SK-N-SH treated with all-trans-retinoic acid at 6 μM for 48 hours (cell line): ENCODE measurements around the gene TBC1D2B.

Experiments used
- ATAC-seq: fragments of 200-7000 bp; cut with Tn5 transposase; 3 replicates; pipeline ENCODE4 v1.9.1; 2020; ENCODE audit warnings: mild to moderate bottlenecking, moderate library complexity
- ARNTL ChIP-seq: fragments of 450-650 bp; formaldehyde crosslinking; IDR thresholded peaks from 2 replicates; pipeline ENCODE4 v1.5.0; 2020; ENCODE audit warnings: low read depth, mild to moderate bottlenecking, moderate library complexity, borderline replicate concordance
- BACH2 ChIP-seq: fragments of 250-450 bp; sonication (Bioruptor Pico); IDR thresholded peaks from 2 replicates; pipeline ENCODE4 v1.9.0; 2021; ENCODE audit warnings: mild to moderate bottlenecking, borderline replicate concordance
- CSDC2 ChIP-seq: fragments of 250-450 bp; sonication (Bioruptor Pico); IDR thresholded peaks from 2 replicates; pipeline ENCODE4 v1.5.0; 2020; ENCODE audit warnings: mild to moderate bottlenecking, moderate library complexity
- CSRNP3 ChIP-seq: fragments of 250-450 bp; sonication (Bioruptor Pico); IDR thresholded peaks from 2 replicates; pipeline ENCODE4 v1.5.1; 2021; ENCODE audit warnings: mild to moderate bottlenecking, moderate library complexity
- ESRRG ChIP-seq: fragments of 250-450 bp; sonication (Bioruptor Pico); IDR thresholded peaks from 2 replicates; pipeline ENCODE4 v1.6.1; 2021; ENCODE audit warnings: mild to moderate bottlenecking
- GLIS3 ChIP-seq: fragments of 250-450 bp; sonication (Bioruptor Pico); IDR thresholded peaks from 2 replicates; pipeline ENCODE4 v1.5.0; 2020; ENCODE audit warnings: mild to moderate bottlenecking, moderate library complexity
- ISL1 ChIP-seq: fragments of 250-450 bp; sonication (Bioruptor Pico); IDR thresholded peaks from 2 replicates; pipeline ENCODE4 v2.1.2; 2022; ENCODE audit warnings: mild to moderate bottlenecking, moderate library complexity
- OSR1 ChIP-seq: fragments of 250-450 bp; sonication (Bioruptor Pico); IDR thresholded peaks from 2 replicates; pipeline ENCODE4 v1.8.0; 2022; ENCODE audit warnings: moderate library complexity, mild to moderate bottlenecking, inconsistent platforms
- PATZ1 ChIP-seq: fragments of 250-450 bp; sonication (Bioruptor Pico); IDR thresholded peaks from 2 replicates; pipeline ENCODE4 v1.8.0; 2020; ENCODE audit warnings: mild to moderate bottlenecking, moderate library complexity, borderline replicate concordance
- POU6F1 ChIP-seq: fragments of 250-450 bp; sonication (Bioruptor Pico); IDR thresholded peaks from 2 replicates; pipeline ENCODE4 v1.8.0; 2021; ENCODE audit warnings: low read depth, mild to moderate bottlenecking, moderate library complexity, borderline replicate concordance
- PPARA ChIP-seq: fragments of 250-450 bp; sonication (Bioruptor Pico); IDR thresholded peaks from 2 replicates; pipeline ENCODE4 v1.5.0; 2020; ENCODE audit warnings: mild to moderate bottlenecking, borderline replicate concordance
- RARB ChIP-seq: fragments of 250-450 bp; sonication (Bioruptor Pico); IDR thresholded peaks from 2 replicates; pipeline ENCODE4 v1.8.0; 2021; ENCODE audit warnings: mild to moderate bottlenecking, moderate library complexity
- TCF4 ChIP-seq: fragments of 250-450 bp; sonication (Bioruptor Pico); IDR thresholded peaks from 2 replicates; pipeline ENCODE4 v1.8.0; 2021; ENCODE audit warnings: mild to moderate bottlenecking, moderate library complexity, borderline replicate concordance
- TOX ChIP-seq: fragments of 250-450 bp; sonication (Bioruptor Pico); IDR thresholded peaks from 2 replicates; pipeline ENCODE4 v1.8.0; 2021; ENCODE audit warnings: mild to moderate bottlenecking, moderate library complexity, borderline replicate concordance
- TSHZ2 ChIP-seq: fragments of 250-450 bp; sonication (Bioruptor Pico); IDR thresholded peaks from 2 replicates; pipeline ENCODE4 v1.5.0; 2020; ENCODE audit warnings: mild to moderate bottlenecking, moderate library complexity
- ZFP3 ChIP-seq: fragments of 250-450 bp; sonication (Bioruptor Pico); IDR thresholded peaks from 2 replicates; pipeline ENCODE4 v1.5.0; 2020; ENCODE audit warnings: mild to moderate bottlenecking, moderate library complexity
- ZFP30 ChIP-seq: fragments of 450-650 bp; formaldehyde crosslinking; IDR thresholded peaks from 2 replicates; pipeline ENCODE4 v1.5.0; 2022; ENCODE audit warnings: mild to moderate bottlenecking, moderate library complexity
- ZNF565 ChIP-seq: fragments of 450-650 bp; formaldehyde crosslinking; conservative IDR thresholded peaks from 2 replicates; pipeline ENCODE4 v1.5.0; 2020; ENCODE audit warnings: low read depth, mild to moderate bottlenecking, moderate library complexity
- ZNF70 ChIP-seq: fragments of 450-650 bp; formaldehyde crosslinking; IDR thresholded peaks from 2 replicates; pipeline ENCODE4 v1.5.0; 2020; ENCODE audit warnings: mild to moderate bottlenecking, moderate library complexity

The TBC1D2B gene

GRCh38 chr15:78059110-78059839 lies 18.2 kb downstream of the TBC1D2B start (continued):
- TF ChIP-seq CSRNP3 (CRISPR knock-in tag) = no peak
- TF ChIP-seq ZFP30 = no peak
- TF ChIP-seq PPARA (CRISPR knock-in tag) = no peak

- no peak for ATAC-seq
- no peak for TF ChIP-seq CSRNP3 (CRISPR knock-in tag)
- TF ChIP-seq ESRRG (CRISPR knock-in tag) = no peak
- no peak for TF ChIP-seq ARNTL (CRISPR knock-in tag)
- no peak for TF ChIP-seq ZFP30
- TF ChIP-seq TSHZ2 (CRISPR knock-in tag) = no peak
- no peak for TF ChIP-seq CSDC2 (CRISPR knock-in tag)
- no peak for TF ChIP-seq ZNF565 (CRISPR knock-in tag)
- no peak for TF ChIP-seq RARB (CRISPR knock-in tag)
- TF ChIP-seq PATZ1 (CRISPR knock-in tag) = no peak
- no peak for TF ChIP-seq ISL1 (CRISPR knock-in tag)
- no peak for TF ChIP-seq POU6F1 (CRISPR knock-in tag)
- TF ChIP-seq OSR1 = no peak
- TF ChIP-seq ZFP3 (CRISPR knock-in tag) = no peak
Measured at GRCh38 chr15:78058401-78058935, 19.0 kb downstream of the TBC1D2B start.

- no peak for ATAC-seq
- TF ChIP-seq TCF4 (CRISPR knock-in tag) = 0 out of 2 replicates have a peak, but pooled peaks have one; percentile 29
- TF ChIP-seq OSR1 = no peak
- no peak for TF ChIP-seq ZNF70 (CRISPR knock-in tag)
- TF ChIP-seq GLIS3 (CRISPR knock-in tag) = no peak
Measured at GRCh38 chr15:78057803-78058202, 19.7 kb downstream of the TBC1D2B start.

GRCh38 chr15:78056714-78057269 lies 20.7 kb downstream of the TBC1D2B start:
- peak; percentile 81 for ATAC-seq
- TF ChIP-seq PATZ1 (CRISPR knock-in tag) (no peak), CSDC2 (CRISPR knock-in tag) (no peak), TOX (CRISPR knock-in tag) (no peak), TSHZ2 (CRISPR knock-in tag) (no peak), BACH2 (CRISPR knock-in tag) (no peak), RARB (CRISPR knock-in tag) (no peak), ARNTL (CRISPR knock-in tag) (no peak), ISL1 (CRISPR knock-in tag) (no peak), PPARA (CRISPR knock-in tag) (no peak), OSR1 (no peak)
